ENCODE data around the gene FAM20A.

Gene FAM20A

DNA sequence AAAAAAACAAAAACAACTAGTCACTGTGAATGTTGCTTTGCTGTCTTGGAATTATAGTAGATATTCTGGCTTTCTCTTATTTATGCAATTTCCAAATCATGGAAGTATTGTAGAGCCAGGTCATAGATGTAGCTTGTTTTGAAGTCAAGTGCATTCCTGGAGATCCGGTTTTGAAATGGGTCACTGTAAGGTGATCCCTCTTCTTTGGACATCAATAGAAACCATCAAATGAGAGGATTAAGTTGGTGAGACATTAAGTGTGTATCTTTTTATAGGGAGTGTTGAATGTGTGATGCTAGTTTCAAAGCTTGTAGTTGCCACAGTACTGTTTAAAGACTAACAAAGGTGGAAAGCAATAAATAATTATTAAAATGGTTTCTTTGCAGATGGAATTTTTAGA lies 84.4 kb downstream of the FAM20A start:
- intact Hi-C loops (cut with DNase I; ENCODE audit: low total_unique reads) = no loop called here
- H3K4me3 ChIP-seq = no peak overlapping the region

DNA sequence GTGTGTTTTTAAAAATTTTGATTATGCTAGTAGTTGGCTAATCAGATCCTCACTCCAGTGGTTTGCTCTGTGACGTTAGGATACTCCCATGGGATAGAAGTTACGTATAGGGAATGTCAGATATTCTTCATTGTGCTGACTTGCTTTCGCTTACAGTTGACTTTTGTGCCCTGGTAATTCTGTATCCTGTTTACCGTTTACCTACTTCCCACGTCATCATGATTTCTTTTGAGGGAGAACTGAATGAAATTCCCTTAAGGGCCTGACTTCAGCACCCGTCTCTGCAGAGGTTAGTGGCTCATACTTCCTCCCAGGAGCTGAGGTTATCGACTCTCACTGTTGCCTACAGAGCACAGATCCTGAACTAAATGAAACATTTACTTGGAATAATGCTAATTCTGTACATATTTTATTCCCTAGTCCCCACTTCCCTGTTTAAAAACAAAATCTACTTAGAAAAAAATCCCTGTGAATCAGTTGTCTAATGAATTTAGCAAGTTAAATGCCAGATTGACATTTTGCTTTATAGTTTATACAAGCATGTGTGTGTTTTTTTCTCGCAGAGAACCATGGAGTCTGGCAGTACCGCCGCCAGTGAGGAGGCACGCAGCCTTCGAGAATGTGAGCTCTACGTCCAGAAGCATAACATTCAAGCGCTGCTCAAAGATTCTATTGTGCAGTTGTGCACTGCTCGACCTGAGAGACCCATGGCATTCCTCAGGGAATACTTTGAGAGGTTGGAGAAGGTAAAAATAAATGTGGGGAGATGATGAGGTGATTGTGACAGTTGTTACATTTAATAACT lies 86.1 kb downstream of the FAM20A start:
- Histone ChIP-seq H3K4me1 (peaks cover 0 to 50% (median 27%) of the 10 kb centered on the region in 4 donors), H3K27me3 (no peaks in the 10 kb centered on the region), H3K9me3 (no peaks in the 10 kb centered on the region), H3K36me3 (peaks cover 16 to 42% (median 29%) of the 10 kb centered on the region in 3 donors), H3K27ac (peak overlapping the region in 1 of 2 donors; percentile 94), H3K4me3 (peak overlapping the region; percentile 77 to 81)
- no peak for DNase-seq
- intact Hi-C loops (cut with DNase I; ENCODE audit: low total_unique reads) = loop anchor here (5.0 kb wide), 1 partner anchor 58 kb away; the partner anchor contains the start of gene WIPI1
- TF ChIP-seq, protein P1, sequence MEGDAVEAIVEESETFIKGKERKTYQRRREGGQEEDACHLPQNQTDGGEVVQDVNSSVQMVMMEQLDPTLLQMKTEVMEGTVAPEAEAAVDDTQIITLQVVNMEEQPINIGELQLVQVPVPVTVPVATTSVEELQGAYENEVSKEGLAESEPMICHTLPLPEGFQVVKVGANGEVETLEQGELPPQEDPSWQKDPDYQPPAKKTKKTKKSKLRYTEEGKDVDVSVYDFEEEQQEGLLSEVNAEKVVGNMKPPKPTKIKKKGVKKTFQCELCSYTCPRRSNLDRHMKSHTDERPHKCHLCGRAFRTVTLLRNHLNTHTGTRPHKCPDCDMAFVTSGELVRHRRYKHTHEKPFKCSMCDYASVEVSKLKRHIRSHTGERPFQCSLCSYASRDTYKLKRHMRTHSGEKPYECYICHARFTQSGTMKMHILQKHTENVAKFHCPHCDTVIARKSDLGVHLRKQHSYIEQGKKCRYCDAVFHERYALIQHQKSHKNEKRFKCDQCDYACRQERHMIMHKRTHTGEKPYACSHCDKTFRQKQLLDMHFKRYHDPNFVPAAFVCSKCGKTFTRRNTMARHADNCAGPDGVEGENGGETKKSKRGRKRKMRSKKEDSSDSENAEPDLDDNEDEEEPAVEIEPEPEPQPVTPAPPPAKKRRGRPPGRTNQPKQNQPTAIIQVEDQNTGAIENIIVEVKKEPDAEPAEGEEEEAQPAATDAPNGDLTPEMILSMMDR (IDR thresholded peaks at IDR 0.05) = no peak

More for the DNA sequence above, 84.4 kb downstream of the FAM20A start:
- Histone ChIP-seq H3K36me3 (peaks cover 16 to 43% (median 29%) of the 10 kb centered on the region in 3 donors), H3K27ac (no peak overlapping the region), H3K9me3 (no peaks in the 10 kb centered on the region), H3K4me1 (peaks cover 0 to 50% (median 25%) of the 10 kb centered on the region in 4 donors), H3K27me3 (no peaks in the 10 kb centered on the region)
- DNase-seq = no peak
- TF ChIP-seq, protein P1 (IDR thresholded peaks at IDR 0.05) = no peak

DNA sequence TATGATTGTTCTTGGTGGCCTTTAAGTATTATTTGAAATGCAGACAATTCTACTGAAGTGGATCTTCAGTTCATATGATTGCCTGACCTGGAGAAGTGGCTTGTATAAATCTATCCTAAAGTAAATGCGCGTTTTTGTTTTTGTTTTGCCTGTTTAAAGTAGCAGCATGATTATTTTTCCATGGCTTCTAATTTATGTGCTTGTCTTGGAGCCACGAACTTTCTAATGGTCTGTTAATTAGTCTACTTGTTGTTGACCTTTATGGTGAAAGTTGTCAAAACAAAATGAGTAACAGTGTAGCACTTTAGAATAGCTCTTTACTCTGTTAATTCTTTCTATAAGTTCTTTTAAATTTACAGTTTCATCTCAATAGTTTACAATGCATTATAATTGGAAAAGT lies 87.2 kb downstream of the FAM20A start:
- Histone ChIP-seq H3K4me3 (peak overlapping the region; percentile 77 to 81), H3K4me1 (peaks cover 0 to 40% (median 25%) of the 10 kb centered on the region in 4 donors), H3K9me3 (no peaks in the 10 kb centered on the region), H3K36me3 (peaks cover 16 to 31% (median 24%) of the 10 kb centered on the region in 3 donors), H3K27me3 (no peaks in the 10 kb centered on the region), H3K27ac (peak overlapping the region; percentile 94 to 97)
- intact Hi-C loops (cut with DNase I; ENCODE audit: low total_unique reads) = loop anchor here (5.0 kb wide), 1 partner anchor 57 kb away; the partner anchor contains the start of gene WIPI1
- DNase-seq = no peak
- TF ChIP-seq, protein P1 (IDR thresholded peaks at IDR 0.05) = no peak

DNA sequence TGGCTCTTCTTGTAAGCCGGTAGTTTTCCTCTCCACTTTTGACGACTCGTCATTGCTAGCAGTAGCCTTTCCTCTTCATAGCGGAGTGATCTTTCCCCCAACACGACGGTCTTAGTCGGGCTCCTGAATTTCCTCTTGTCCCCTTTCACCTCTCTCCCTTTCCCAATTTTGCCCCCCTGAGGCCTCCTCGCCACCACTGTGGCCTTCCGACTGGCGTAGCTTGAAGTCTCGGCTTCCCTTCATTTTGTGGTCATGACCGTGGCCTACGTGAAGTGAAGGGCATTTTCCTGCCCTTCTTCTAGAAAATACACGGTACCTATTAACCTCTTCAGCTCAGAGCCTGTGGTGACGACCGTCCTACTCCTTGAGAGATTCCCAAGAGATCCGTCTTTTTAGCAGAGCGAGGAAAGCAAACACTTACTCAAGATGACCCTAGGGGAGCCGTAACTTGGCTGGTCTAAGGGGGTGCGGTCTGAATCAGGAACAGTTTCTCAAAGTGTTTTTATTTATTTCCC lies 88.2 kb downstream of the FAM20A start:
- Histone ChIP-seq H3K4me3 (peak overlapping the region; percentile 77 to 81), H3K9me3 (no peaks in the 10 kb centered on the region), H3K27me3 (no peaks in the 10 kb centered on the region), H3K4me1 (peaks cover 0 to 38% (median 21%) of the 10 kb centered on the region in 4 donors), H3K27ac (peak overlapping the region; percentile 94 to 97), H3K36me3 (peaks cover 16 to 23% (median 17%) of the 10 kb centered on the region in 3 donors)
- intact Hi-C loops (cut with DNase I; ENCODE audit: low total_unique reads) = loop anchor here (5.0 kb wide), 1 partner anchor 56 kb away; the partner anchor contains the start of gene WIPI1
- DNase-seq = peak in 1 of 2 donors; percentile 67
- TF ChIP-seq, protein P1 (IDR thresholded peaks at IDR 0.05) = no peak

DNA sequence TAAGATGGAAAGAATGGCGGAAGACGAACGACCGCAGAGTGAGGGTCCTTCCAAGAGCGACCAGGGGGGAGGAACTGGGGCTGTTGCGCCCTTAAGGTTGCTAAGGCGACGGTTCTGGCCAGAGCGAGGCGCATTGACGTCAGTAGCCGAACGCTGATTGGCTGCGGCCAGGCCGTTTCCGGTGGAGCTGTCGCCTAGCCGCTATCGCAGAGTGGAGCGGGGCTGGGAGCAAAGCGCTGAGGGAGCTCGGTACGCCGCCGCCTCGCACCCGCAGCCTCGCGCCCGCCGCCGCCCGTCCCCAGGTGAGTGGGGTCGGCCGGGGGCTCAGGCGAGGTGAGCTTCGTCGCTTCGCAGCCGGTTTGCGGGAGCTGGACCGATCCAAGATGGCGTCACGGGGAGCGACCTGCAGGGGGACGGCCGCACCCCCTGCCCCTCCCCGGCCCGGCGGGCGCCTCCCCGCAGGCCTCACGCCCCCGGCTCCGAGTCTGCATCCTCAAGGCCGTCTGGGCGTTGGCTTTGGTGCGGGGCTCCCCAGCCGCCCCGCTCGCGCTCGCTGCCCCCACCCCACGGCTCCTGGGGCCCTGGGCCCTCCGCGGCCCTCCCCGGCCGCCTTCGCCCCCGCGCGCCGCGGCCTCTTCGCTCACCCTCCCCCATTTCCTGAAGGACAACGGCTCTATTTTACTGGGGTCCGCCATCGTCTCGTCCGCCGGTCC lies 88.8 kb downstream of the FAM20A start, which contains the start of gene PRKAR1A:
Gene PRKAR1A, plus strand, starts transcription at position 184 of the 713 bp plus-strand sequence. CDS start 2,970 bp downstream, outside the sequence.
- peak within 1 kb of the TSS; percentile 94 to 97 for H3K27ac ChIP-seq
- DNase-seq = peak; percentile 90 to 95
- TF ChIP-seq, protein P1 (IDR thresholded peaks at IDR 0.05) = peak in 1 of 2 experiments; percentile 28
- peaks cover 0 to 38% (median 20%) of the 10 kb centered on the region in 4 donors for H3K4me1 ChIP-seq
- intact Hi-C loops (cut with DNase I; ENCODE audit: low total_unique reads) = loop anchor here (5.0 kb wide), 1 partner anchor 55 kb away; the partner anchor contains the start of gene WIPI1
- peak within 1 kb of the TSS; percentile 77 to 81 for H3K4me3 ChIP-seq
- no peaks in the 10 kb centered on the region for H3K9me3 ChIP-seq
- H3K36me3 ChIP-seq = peaks cover 11 to 17% (median 15%) of the 10 kb centered on the region in 3 donors
- H3K27me3 ChIP-seq = no peaks in the 10 kb centered on the region

All from tibial artery (tissue), 4 donors.